Activated CD4-positive, alpha-beta memory T cell treated with anti-CD3 and anti-CD28 coated beads, Interleukin-2, amount 10 ng/mL, durations not matched to agents 7 days and 5 days (primary cell): ENCODE measurements around the gene RHOB. TPM values are rescaled to one million over a fixed set of nuclear protein-coding genes. Genes with fewer than 3 reads are reported as not detected.
"Not testable (repeated sequence)": the region's sequence is repeated elsewhere in the genome, so short reads cannot be mapped to it uniquely, and the experiment has no call there.

Experiments used
- CTCF ChIA-PET: fragments of 350-600 bp; sonication (Branson Sonifier 250); formaldehyde crosslinking; loops from one replicate; lab custom pipeline; 2021; ENCODE audit warnings: antibody characterized with exemption, inconsistent platforms; lab: Charles Lee
- POLR2A ChIA-PET: fragments of 350-600 bp; sonication (Branson Sonifier 250); formaldehyde crosslinking; loops from one replicate; lab custom pipeline; 2021; ENCODE audit warnings: antibody characterized with exemption; lab: Charles Lee
- DNase-seq: peaks from one replicate; pipeline ENCODE4 v3.0.0-alpha.2; 2020
- H3K27ac Mint-ChIP-seq: one replicate; pipeline ENCODE4 v1.8.0; 2021; ENCODE audit warnings: mild to moderate bottlenecking, mixed read lengths
- H3K27me3 Mint-ChIP-seq: one replicate; pipeline ENCODE4 v1.8.0; 2021; ENCODE audit warnings: mixed read lengths
- H3K36me3 Mint-ChIP-seq: one replicate; pipeline ENCODE4 v1.8.0; 2021; ENCODE audit warnings: low read depth, mixed read lengths
- H3K4me1 Mint-ChIP-seq: one replicate; pipeline ENCODE4 v1.8.0; 2021; ENCODE audit warnings: mixed read lengths
- H3K4me3 Mint-ChIP-seq: one replicate; pipeline ENCODE4 v1.8.0; 2021; ENCODE audit warnings: mild to moderate bottlenecking, mixed read lengths
- H3K9me3 Mint-ChIP-seq: one replicate; pipeline ENCODE4 v1.8.0; 2021; ENCODE audit warnings: mixed read lengths
- total RNA-seq, 2 experiments: library from RNA; stranded (reverse); gene quantifications; one replicate each; pipeline ENCODE4 v1.2.3, GENCODE V29; 2021

Gene RHOB
- total RNA-seq, 2 experiments from 2014 or later, result 14.0 to 14.4 TPM

GRCh38 chr2:20431772-20432171 is 15.1 kb upstream of the RHOB start:
- peaks cover 3% of the 10 kb centered on the region for H3K9me3 Mint-ChIP-seq
- CTCF ChIA-PET, result interaction anchor here (0.9 to 2.8 kb wide), 6 partner anchors 8 to 211 kb away, joined by 5 to 17 read pairs (median 8); partner anchors contain the start of gene RHOB
- POLR2A ChIA-PET, result interaction anchor here (1.7 to 1.9 kb wide), 2 partner anchors 9 to 15 kb away, joined by 5 to 7 read pairs; partner anchors contain the start of gene RHOB
- DNase-seq, result no peak
- H3K27me3 Mint-ChIP-seq, result peaks cover 16% of the 10 kb centered on the region
- H3K36me3 Mint-ChIP-seq, result no peaks in the 10 kb centered on the region
- H3K27ac Mint-ChIP-seq, result no peak overlapping the region
- peaks cover 28% of the 10 kb centered on the region for H3K4me1 Mint-ChIP-seq
- no peak overlapping the region for H3K4me3 Mint-ChIP-seq

GRCh38 chr2:20432714-20433113 is 14.2 kb upstream of the RHOB start:
- CTCF ChIA-PET, result interaction anchor here (0.6 to 2.7 kb wide), 5 partner anchors 9 to 111 kb away, joined by 3 to 15 read pairs (median 7); no protein-coding TSS in a partner anchor
- POLR2A ChIA-PET, result interaction anchor here (1.3 to 1.7 kb wide), 2 partner anchors 10 to 15 kb away, joined by 3 to 5 read pairs; no protein-coding TSS in a partner anchor

GRCh38 chr2:20433249-20433648 is 13.6 kb upstream of the RHOB start:
- Mint-ChIP-seq H3K4me1 (peaks cover 27% of the 10 kb centered on the region), H3K36me3 (no peaks in the 10 kb centered on the region), H3K9me3 (no peaks in the 10 kb centered on the region), H3K27me3 (peaks cover 27% of the 10 kb centered on the region), H3K27ac (no peak overlapping the region), H3K4me3 (no peak overlapping the region)
- CTCF ChIA-PET, result interaction anchor here (1.2 to 2.7 kb wide), 4 partner anchors 9 to 22 kb away, joined by 6 to 15 read pairs (median 8); no protein-coding TSS in a partner anchor
- POLR2A ChIA-PET, result interaction anchor here (1.3 to 1.7 kb wide), 2 partner anchors 10 to 15 kb away, joined by 3 to 5 read pairs; no protein-coding TSS in a partner anchor
- DNase-seq, result no peak

More at GRCh38 chr2:20432714-20433113, 14.2 kb upstream of the RHOB start:
- H3K9me3 Mint-ChIP-seq, result no peaks in the 10 kb centered on the region
- no peaks in the 10 kb centered on the region for H3K36me3 Mint-ChIP-seq
- no peak for DNase-seq
- no peak overlapping the region for H3K27ac Mint-ChIP-seq
- H3K4me1 Mint-ChIP-seq, result peaks cover 28% of the 10 kb centered on the region
- H3K27me3 Mint-ChIP-seq, result peaks cover 25% of the 10 kb centered on the region
- no peak overlapping the region for H3K4me3 Mint-ChIP-seq

- Mint-ChIP-seq H3K4me3 (no peak overlapping the region), H3K4me1 (peaks cover 22% of the 10 kb centered on the region), H3K9me3 (no peaks in the 10 kb centered on the region), H3K36me3 (no peaks in the 10 kb centered on the region), H3K27me3 (peaks cover 35% of the 10 kb centered on the region), H3K27ac (no peak overlapping the region)
- ChIA-PET CTCF (interaction anchor here (1.8 to 2.7 kb wide), 3 partner anchors 8 to 23 kb away, joined by 7 to 15 read pairs (median 9); no protein-coding TSS in a partner anchor), POLR2A (interaction anchor here (1.3 kb wide), 1 partner anchor 14 kb away, joined by 3 read pairs; no protein-coding TSS in a partner anchor)
- no peak for DNase-seq
These were observed 12.8 kb upstream of the RHOB start for GRCh38 chr2:20433946-20434553.

GRCh38 chr2:20434588-20435294 is 12.1 kb upstream of the RHOB start:
- peaks cover 18% of the 10 kb centered on the region for H3K4me1 Mint-ChIP-seq
- H3K4me3 Mint-ChIP-seq, result no peak overlapping the region
- H3K27ac Mint-ChIP-seq, result no peak overlapping the region
- ChIA-PET CTCF (no interaction called here), POLR2A (no interaction called here)
- no peaks in the 10 kb centered on the region for H3K9me3 Mint-ChIP-seq
- peaks cover 42% of the 10 kb centered on the region for H3K27me3 Mint-ChIP-seq
- DNase-seq, result no peak
- H3K36me3 Mint-ChIP-seq, result no peaks in the 10 kb centered on the region

- not testable (repeated sequence) for H3K36me3 Mint-ChIP-seq, H3K27ac Mint-ChIP-seq, H3K9me3 Mint-ChIP-seq, DNase-seq, H3K4me3 Mint-ChIP-seq
- POLR2A ChIA-PET, result interaction anchor here (0.8 kb wide), 1 partner anchor 13 kb away, joined by 3 read pairs; no protein-coding TSS in a partner anchor
- Mint-ChIP-seq H3K4me1 (peaks cover 12% of the 10 kb centered on the region), H3K27me3 (peaks cover 43% of the 10 kb centered on the region)
- CTCF ChIA-PET, result interaction anchor here (0.9 kb wide), 1 partner anchor 24 kb away, joined by 5 read pairs; no protein-coding TSS in a partner anchor
These were observed 11.4 kb upstream of the RHOB start for GRCh38 chr2:20435456-20435855.

- no peak overlapping the region for H3K4me3 Mint-ChIP-seq
- no peaks in the 10 kb centered on the region for H3K9me3 Mint-ChIP-seq
- ChIA-PET POLR2A (interaction anchor here (1.0 to 1.2 kb wide), 3 partner anchors 10 to 94 kb away, joined by 3 to 8 read pairs (median 4); partner anchors contain the start of gene RHOB), CTCF (interaction anchor here (1.3 to 2.6 kb wide), 6 partner anchors 10 to 214 kb away, joined by 4 to 14 read pairs (median 7); partner anchors contain the start of genes HS1BP3 and RHOB)
- no peak overlapping the region for H3K27ac Mint-ChIP-seq
- peaks cover 43% of the 10 kb centered on the region for H3K27me3 Mint-ChIP-seq
- peaks cover 3% of the 10 kb centered on the region for H3K4me1 Mint-ChIP-seq
- no peak for DNase-seq
- H3K36me3 Mint-ChIP-seq, result no peaks in the 10 kb centered on the region
These were observed 10.0 kb upstream of the RHOB start for GRCh38 chr2:20436716-20437470.

GRCh38 chr2:20438334-20439192 is 8.3 kb upstream of the RHOB start:
- no peak overlapping the region for H3K27ac Mint-ChIP-seq
- no peaks in the 10 kb centered on the region for H3K36me3 Mint-ChIP-seq
- peaks cover 3% of the 10 kb centered on the region for H3K4me1 Mint-ChIP-seq
- ChIA-PET CTCF (interaction anchor here (0.8 to 4.1 kb wide), 9 partner anchors 9 to 223 kb away, joined by 3 to 48 read pairs (median 9); partner anchors contain the start of gene RHOB), POLR2A (interaction anchor here (1.2 kb wide), 1 partner anchor 9 kb away, joined by 6 read pairs; no protein-coding TSS in a partner anchor)
- peaks cover 36% of the 10 kb centered on the region for H3K27me3 Mint-ChIP-seq
- H3K9me3 Mint-ChIP-seq, result no peaks in the 10 kb centered on the region
- no peak for DNase-seq
- no peak overlapping the region for H3K4me3 Mint-ChIP-seq

GRCh38 chr2:20439193-20439475 is 7.7 kb upstream of the RHOB start:
- H3K4me3 Mint-ChIP-seq, result no peak overlapping the region
- H3K9me3 Mint-ChIP-seq, result no peaks in the 10 kb centered on the region
- no peak overlapping the region for H3K27ac Mint-ChIP-seq
- H3K4me1 Mint-ChIP-seq, result peaks cover 3% of the 10 kb centered on the region
- peaks cover 40% of the 10 kb centered on the region for H3K27me3 Mint-ChIP-seq
- POLR2A ChIA-PET, result interaction anchor here (1.2 kb wide), 1 partner anchor 9 kb away, joined by 6 read pairs; no protein-coding TSS in a partner anchor
- CTCF ChIA-PET, result interaction anchor here (0.8 to 4.1 kb wide), 7 partner anchors 12 to 222 kb away, joined by 3 to 48 read pairs (median 4); no protein-coding TSS in a partner anchor
- H3K36me3 Mint-ChIP-seq, result no peaks in the 10 kb centered on the region
- DNase-seq, result no peak

- Mint-ChIP-seq H3K4me3 (no peak overlapping the region), H3K9me3 (no peaks in the 10 kb centered on the region), H3K4me1 (peaks cover 3% of the 10 kb centered on the region), H3K27me3 (peaks cover 41% of the 10 kb centered on the region), H3K27ac (no peak overlapping the region), H3K36me3 (no peaks in the 10 kb centered on the region)
- DNase-seq, result no peak
- ChIA-PET CTCF (interaction anchor here (0.8 to 4.1 kb wide), 9 partner anchors 12 to 222 kb away, joined by 3 to 48 read pairs (median 4); no protein-coding TSS in a partner anchor), POLR2A (interaction anchor here (1.2 kb wide), 1 partner anchor 9 kb away, joined by 6 read pairs; no protein-coding TSS in a partner anchor)
These were observed 7.4 kb upstream of the RHOB start for GRCh38 chr2:20439503-20439902.

- no peak for DNase-seq
- H3K9me3 Mint-ChIP-seq, result no peaks in the 10 kb centered on the region
- H3K4me1 Mint-ChIP-seq, result peaks cover 3% of the 10 kb centered on the region
- POLR2A ChIA-PET, result interaction anchor here (1.2 kb wide), 2 partner anchors 8 to 163 kb away, joined by 3 to 6 read pairs; no protein-coding TSS in a partner anchor
- no peaks in the 10 kb centered on the region for H3K36me3 Mint-ChIP-seq
- no peak overlapping the region for H3K4me3 Mint-ChIP-seq
- no peak overlapping the region for H3K27ac Mint-ChIP-seq
- peaks cover 42% of the 10 kb centered on the region for H3K27me3 Mint-ChIP-seq
- CTCF ChIA-PET, result interaction anchor here (0.7 to 4.1 kb wide), 11 partner anchors 13 to 221 kb away, joined by 3 to 48 read pairs (median 3); no protein-coding TSS in a partner anchor
These were observed 6.8 kb upstream of the RHOB start for GRCh38 chr2:20440001-20440560.
